Vagina (tissue), 2 donors: ENCODE results near the gene SAE1. TPM values are rescaled to one million over a fixed set of nuclear protein-coding genes. Genes with fewer than 3 reads are reported as not detected.
A peak's percentile ranks its signal among the peaks of the same experiment; 100 is the strongest.

ENCODE experiments used
- DNase-seq, 2 donors: peaks; one replicate each; pipeline ENCODE4 v3.0.0-alpha.2; 2017; ENCODE audit errors: extremely low spot score in 2 of 2
- H3K27ac ChIP-seq: fragments of 200-600 bp; sonication (generic); one replicate; pipeline ENCODE4 v1.5.1; 2019
- H3K27me3 ChIP-seq: fragments of 200-600 bp; sonication (generic); one replicate; pipeline ENCODE4 v1.5.1; 2019
- H3K36me3 ChIP-seq, 2 donors: fragments of 200-600 bp; sonication (generic); one replicate each; pipeline ENCODE4 v1.5.1; 2017 to 2019
- H3K4me1 ChIP-seq: fragments of 200-600 bp; sonication (generic); one replicate; pipeline ENCODE4 v1.5.1; 2019
- H3K4me3 ChIP-seq, 2 donors: fragments of 200-600 bp; sonication (generic); 1 replicate in 1 of 2; 2 replicates in 1 of 2; pipeline ENCODE4 v1.5.1; 2016 to 2019
- H3K9me3 ChIP-seq: fragments of 200-600 bp; sonication (generic); one replicate; pipeline ENCODE4 v1.5.1; 2019
- CTCF ChIP-seq, 3 experiments: fragments of 450-650 bp in 2 of 3; fragments of 200-600 bp in 1 of 3; sonication (generic) in 1 of 3; IDR thresholded peaks; one replicate each; pipeline ENCODE4 v1.5.1; 2017 to 2019; ENCODE audit warnings: antibody characterized with exemption in 3 of 3, mild to moderate bottlenecking in 2 of 3, moderate library complexity in 2 of 3
- POLR2A ChIP-seq, 2 donors: fragments of 450-650 bp; IDR thresholded peaks; one replicate each; pipeline ENCODE4 v1.6.1; 2017; ENCODE audit warnings: antibody characterized with exemption in 2 of 2, mild to moderate bottlenecking in 2 of 2, moderate library complexity in 2 of 2
- POLR2AphosphoS5 ChIP-seq, 2 donors: sonication (generic); formaldehyde crosslinking; IDR thresholded peaks; one replicate each; pipeline ENCODE4 v1.9.0; 2017; ENCODE audit warnings: antibody characterized with exemption in 2 of 2, mild to moderate bottlenecking in 2 of 2, low read depth in 1 of 2; ENCODE audit not compliant: insufficient read depth in 1 of 2
- intact Hi-C: fragments of 100-400 bp; cut with DNase I; formaldehyde crosslinking; loops from one replicate; pipeline ENCODE4 v1.15.1; 2023
- total RNA-seq: library from RNA; depleted of rRNA; stranded (reverse); fragments of >200 nt; gene quantifications from one replicate; pipeline ENCODE4 v1.2.3, GENCODE V29; 2016

SAE1 gene
- total RNA-seq, 1 donor from 2014 or later = 32.7 TPM

- intact Hi-C loops = no loop called here
- H3K4me1 ChIP-seq = peaks cover 28% of the 10 kb centered on the region
- no peaks in the 10 kb centered on the region for H3K36me3 ChIP-seq
- no peak for DNase-seq
- H3K9me3 ChIP-seq = no peaks in the 10 kb centered on the region
- no peaks in the 10 kb centered on the region for H3K27me3 ChIP-seq
- TF ChIP-seq POLR2A (IDR thresholded peaks at IDR 0.05) = no peak
- no peak for TF ChIP-seq POLR2AphosphoS5 (IDR thresholded peaks at IDR 0.05; ENCODE audit: insufficient read depth in 1 of 2, low read depth in 1 of 2)
- TF ChIP-seq CTCF (IDR thresholded peaks at IDR 0.05) = no peak
- H3K4me3 ChIP-seq = peak overlapping the region in 1 of 2 donors; percentile 14
- peak overlapping the region; percentile 76 for H3K27ac ChIP-seq
Measured at GRCh38 chr19:47190167-47190727, 59.6 kb downstream of the SAE1 start.

GRCh38 chr19:47195434-47195833, 64.8 kb downstream of the SAE1 start:
- TF ChIP-seq CTCF (IDR thresholded peaks at IDR 0.05) (no peak), POLR2AphosphoS5 (IDR thresholded peaks at IDR 0.05; ENCODE audit: insufficient read depth in 1 of 2, low read depth in 1 of 2) (no peak), POLR2A (IDR thresholded peaks at IDR 0.05) (no peak)
- intact Hi-C loops = no loop called here
- no peak for DNase-seq
- Histone ChIP-seq H3K4me1 (peaks cover 11% of the 10 kb centered on the region), H3K27ac (no peak overlapping the region), H3K4me3 (no peak overlapping the region), H3K27me3 (no peaks in the 10 kb centered on the region), H3K9me3 (no peaks in the 10 kb centered on the region), H3K36me3 (peaks cover 0 to 18% of the 10 kb centered on the region in 2 donors)

- no peak for TF ChIP-seq POLR2AphosphoS5 (IDR thresholded peaks at IDR 0.05; ENCODE audit: insufficient read depth in 1 of 2, low read depth in 1 of 2)
- TF ChIP-seq CTCF (IDR thresholded peaks at IDR 0.05) = no peak
- no peak for TF ChIP-seq POLR2A (IDR thresholded peaks at IDR 0.05)
- Histone ChIP-seq H3K9me3 (no peaks in the 10 kb centered on the region), H3K4me3 (no peak overlapping the region), H3K27me3 (no peaks in the 10 kb centered on the region), H3K4me1 (no peaks in the 10 kb centered on the region), H3K27ac (no peak overlapping the region), H3K36me3 (peaks cover 0 to 18% of the 10 kb centered on the region in 2 donors)
- intact Hi-C loops = no loop called here
- DNase-seq = no peak
Measured at GRCh38 chr19:47197141-47197540, 66.5 kb downstream of the SAE1 start.

GRCh38 chr19:47200530-47200929, 69.9 kb downstream of the SAE1 start:
- H3K4me3 ChIP-seq = no peak overlapping the region
- H3K9me3 ChIP-seq = no peaks in the 10 kb centered on the region
- no peak for TF ChIP-seq POLR2A (IDR thresholded peaks at IDR 0.05)
- no peak for TF ChIP-seq CTCF (IDR thresholded peaks at IDR 0.05)
- TF ChIP-seq POLR2AphosphoS5 (IDR thresholded peaks at IDR 0.05; ENCODE audit: insufficient read depth in 1 of 2, low read depth in 1 of 2) = no peak
- intact Hi-C loops = no loop called here
- H3K27me3 ChIP-seq = no peaks in the 10 kb centered on the region
- H3K36me3 ChIP-seq = peaks cover 0 to 18% of the 10 kb centered on the region in 2 donors
- H3K27ac ChIP-seq = no peak overlapping the region
- DNase-seq = no peak
- H3K4me1 ChIP-seq = no peaks in the 10 kb centered on the region

GRCh38 chr19:47203254-47203653, 72.6 kb downstream of the SAE1 start:
- Histone ChIP-seq H3K36me3 (peaks cover 0 to 14% of the 10 kb centered on the region in 2 donors), H3K27me3 (no peaks in the 10 kb centered on the region), H3K4me3 (no peak overlapping the region), H3K27ac (no peak overlapping the region), H3K4me1 (no peaks in the 10 kb centered on the region), H3K9me3 (no peaks in the 10 kb centered on the region)
- intact Hi-C loops = no loop called here
- TF ChIP-seq POLR2A (IDR thresholded peaks at IDR 0.05) (no peak), CTCF (IDR thresholded peaks at IDR 0.05) (no peak), POLR2AphosphoS5 (IDR thresholded peaks at IDR 0.05; ENCODE audit: insufficient read depth in 1 of 2, low read depth in 1 of 2) (no peak)
- DNase-seq = no peak
